Parathyroid adenoma (tissue), 2 donors: ENCODE results near the gene TBCEL.

ENCODE experiments used
- H2AFZ ChIP-seq: fragments of 300-600 bp; sonication (generic); one replicate; pipeline ENCODE4 v1.7.0; 2017; ENCODE audit warnings: antibody characterized with exemption, mild to moderate bottlenecking
- H3K27ac ChIP-seq: fragments of 300-600 bp; sonication (generic); one replicate; pipeline ENCODE4 v1.7.0; 2017
- H3K27me3 ChIP-seq: fragments of 300-600 bp; sonication (generic); one replicate; pipeline ENCODE4 v1.7.0; 2017; ENCODE audit warnings: low read length; ENCODE audit not compliant: control insufficient read depth, insufficient read depth
- H3K36me3 ChIP-seq: fragments of 300-600 bp; sonication (generic); one replicate; pipeline ENCODE4 v1.7.0; 2017; ENCODE audit warnings: low read length; ENCODE audit not compliant: control insufficient read depth, insufficient read depth
- H3K4me1 ChIP-seq: fragments of 300-600 bp; sonication (generic); one replicate; pipeline ENCODE4 v1.7.0; 2017; ENCODE audit warnings: control low read depth
- H3K4me2 ChIP-seq: fragments of 300-600 bp; sonication (generic); one replicate; pipeline ENCODE4 v1.7.0; 2017; ENCODE audit warnings: low read length
- H3K4me3 ChIP-seq: fragments of 300-600 bp; sonication (generic); one replicate; pipeline ENCODE4 v1.7.0; 2017; ENCODE audit warnings: low read depth, low read length
- H3K79me2 ChIP-seq: fragments of 300-600 bp; sonication (generic); one replicate; pipeline ENCODE4 v1.7.0; 2017; ENCODE audit warnings: control low read depth
- H3K9ac ChIP-seq: fragments of 300-600 bp; sonication (generic); one replicate; pipeline ENCODE4 v1.7.0; 2017; ENCODE audit warnings: mild to moderate bottlenecking
- H3K9me3 ChIP-seq: fragments of 300-600 bp; sonication (generic); one replicate; pipeline ENCODE4 v1.7.0; 2017; ENCODE audit warnings: low read length; ENCODE audit not compliant: control insufficient read depth
- CTCF ChIP-seq: fragments of 300-600 bp; sonication (generic); IDR thresholded peaks from one replicate; pipeline ENCODE4 v1.7.0; 2017; ENCODE audit warnings: antibody characterized with exemption, mild to moderate bottlenecking
- donor health status: primary hyperparathyroidism.

The TBCEL gene

GRCh38 chr11:121032546-121032945 is 8.6 kb downstream of the TBCEL start:
- H3K27ac ChIP-seq, result no peak overlapping the region
- TF ChIP-seq CTCF, result no peak

GRCh38 chr11:121033635-121034034 is 9.7 kb downstream of the TBCEL start:
- Histone ChIP-seq H3K9me3 (no peaks in the 10 kb centered on the region), H2AFZ (no peak overlapping the region), H3K79me2 (peaks cover 7% of the 10 kb centered on the region), H3K27me3 (no peaks in the 10 kb centered on the region), H3K27ac (no peak overlapping the region), H3K4me3 (no peak overlapping the region), H3K36me3 (no peaks in the 10 kb centered on the region), H3K4me2 (no peak overlapping the region), H3K4me1 (peaks cover 2% of the 10 kb centered on the region), H3K9ac (no peak overlapping the region)
- TF ChIP-seq CTCF, result no peak

More at GRCh38 chr11:121032546-121032945, 8.6 kb downstream of the TBCEL start:
- no peaks in the 10 kb centered on the region for H3K27me3 ChIP-seq
- no peak overlapping the region for H3K4me3 ChIP-seq
- no peaks in the 10 kb centered on the region for H3K4me1 ChIP-seq
- peaks cover 7% of the 10 kb centered on the region for H3K79me2 ChIP-seq
- H3K36me3 ChIP-seq, result no peaks in the 10 kb centered on the region
- H3K4me2 ChIP-seq, result no peak overlapping the region
- no peak overlapping the region for H3K9ac ChIP-seq
- no peak overlapping the region for H2AFZ ChIP-seq
- no peaks in the 10 kb centered on the region for H3K9me3 ChIP-seq

GRCh38 chr11:121035169-121035755 is 11.4 kb downstream of the TBCEL start:
- Histone ChIP-seq H3K9ac (no peak overlapping the region), H3K27ac (no peak overlapping the region), H3K4me2 (no peak overlapping the region), H3K79me2 (peaks cover 7% of the 10 kb centered on the region), H3K4me1 (peaks cover 11% of the 10 kb centered on the region), H3K36me3 (no peaks in the 10 kb centered on the region), H3K4me3 (no peak overlapping the region), H3K9me3 (no peaks in the 10 kb centered on the region), H3K27me3 (no peaks in the 10 kb centered on the region), H2AFZ (no peak overlapping the region)
- TF ChIP-seq CTCF, result no peak

- no peaks in the 10 kb centered on the region for H3K36me3 ChIP-seq
- no peak overlapping the region for H3K9ac ChIP-seq
- peaks cover 11% of the 10 kb centered on the region for H3K4me1 ChIP-seq
- H3K27ac ChIP-seq, result no peak overlapping the region
- H3K79me2 ChIP-seq, result peaks cover 7% of the 10 kb centered on the region
- H3K27me3 ChIP-seq, result no peaks in the 10 kb centered on the region
- no peak overlapping the region for H2AFZ ChIP-seq
- no peak overlapping the region for H3K4me2 ChIP-seq
- no peak for TF ChIP-seq CTCF
- no peaks in the 10 kb centered on the region for H3K9me3 ChIP-seq
- no peak overlapping the region for H3K4me3 ChIP-seq
Measured at GRCh38 chr11:121035780-121036179, 11.9 kb downstream of the TBCEL start.

DNA sequence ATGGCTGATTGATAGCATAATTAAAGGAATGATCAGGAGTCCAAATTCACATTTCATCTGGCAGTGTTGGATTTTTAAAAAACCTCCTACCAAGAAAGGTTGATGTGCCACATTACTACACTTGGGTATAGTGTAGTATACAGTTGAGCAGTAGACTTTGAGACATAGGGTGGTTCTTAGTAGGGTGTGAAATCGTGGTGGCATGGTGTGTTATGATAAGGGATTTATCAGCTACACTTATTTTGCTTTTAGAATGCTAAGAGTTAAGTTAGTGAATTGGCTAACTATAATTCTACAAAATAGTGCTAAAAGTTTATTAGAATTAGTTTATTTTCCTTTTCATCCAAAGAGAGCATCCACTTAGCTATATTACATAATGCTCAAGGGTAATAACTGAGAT is 13.1 kb downstream of the TBCEL start:
- Histone ChIP-seq H3K27ac (no peak overlapping the region), H3K27me3 (no peaks in the 10 kb centered on the region), H3K36me3 (no peaks in the 10 kb centered on the region), H2AFZ (no peak overlapping the region), H3K4me3 (no peak overlapping the region), H3K4me2 (no peak overlapping the region), H3K79me2 (peaks cover 7% of the 10 kb centered on the region), H3K9ac (no peak overlapping the region), H3K4me1 (peaks cover 11% of the 10 kb centered on the region), H3K9me3 (no peaks in the 10 kb centered on the region)
- no peak for TF ChIP-seq CTCF
